ENCODE data around the gene CLPTM1L.

- TF ChIP-seq POLR2A (IDR thresholded peaks at IDR 0.05) (no peak), EP300 (IDR thresholded peaks at IDR 0.05) (no peak)
Measured at GRCh38 chr5:1368236-1368635, 23.3 kb upstream of the CLPTM1L start.
